Heart right ventricle (tissue), 16 donors: ENCODE results near the gene WBP11. TPM values are rescaled to one million over a fixed set of nuclear protein-coding genes. Genes with fewer than 3 reads are reported as not detected.

Source experiments
- ATAC-seq, 8 donors: fragments of 200-7000 bp; cut with Tn5 transposase; one replicate each; pipeline ENCODE4 v1.9.1; 2020; ENCODE audit warnings: mild to moderate bottlenecking in 8 of 8, moderate library complexity in 8 of 8, moderate number of reproducible peaks in 1 of 8
- DNase-seq, 2 donors: peaks; one replicate each; pipeline ENCODE4 v3.0.0-alpha.2; 2020
- H3K27ac ChIP-seq, 10 donors: fragments of 200-600 bp; sonication (generic) in 2 of 10; one replicate each; pipeline versions ENCODE4 v1.5.0 to v1.8.0; 2020 to 2022; ENCODE audit warnings: mild to moderate bottlenecking in 3 of 10
- H3K27me3 ChIP-seq, 7 donors: fragments of 200-600 bp; one replicate each; pipeline ENCODE4 v1.8.0; 2021 to 2022; ENCODE audit warnings: mild to moderate bottlenecking in 2 of 7
- H3K36me3 ChIP-seq, 9 donors: fragments of 200-600 bp; sonication (generic) in 1 of 9; one replicate each; pipeline versions ENCODE4 v1.5.0 to v1.8.0; 2020 to 2022; ENCODE audit warnings: mild to moderate bottlenecking in 2 of 9
- H3K4me1 ChIP-seq, 9 donors: fragments of 200-600 bp; sonication (generic) in 1 of 9; one replicate each; pipeline versions ENCODE4 v1.5.0 to v1.8.0; 2020 to 2022; ENCODE audit warnings: mild to moderate bottlenecking in 4 of 9
- H3K4me3 ChIP-seq, 10 donors: fragments of 200-600 bp; sonication (generic) in 2 of 10; one replicate each; pipeline versions ENCODE4 v1.5.0 to v1.8.0; 2020 to 2022; ENCODE audit warnings: mild to moderate bottlenecking in 7 of 10, moderate library complexity in 2 of 10
- H3K9me3 ChIP-seq, 11 donors: fragments of 200-600 bp in 10 of 11; sonication (generic) in 2 of 11; one replicate each; pipeline versions ENCODE4 v1.5.0 to v1.8.0; 2013 to 2022; ENCODE audit warnings: mild to moderate bottlenecking in 2 of 11, control low read depth in 1 of 11, moderate library complexity in 1 of 11
- WGBS, 2 donors: extraction: QIAGEN DNeasy Blood & Tissue Kit; methylation state at CpG; one replicate each; pipeline ENCODE4 v1.1.7; 2013; ENCODE audit warnings: inconsistent platforms in 1 of 2; 5-methylcytosine and 5-hydroxymethylcytosine counted together
- intact Hi-C, 10 donors: fragments of 100-400 bp; cut with DNase I; formaldehyde crosslinking; loops; one replicate each; pipeline versions ENCODE4 v1.11.1 to v1.14.2; 2022
- polyA plus RNA-seq, 2 donors: library from polyadenylated mRNA; stranded (reverse); fragments of 200-250 nt; gene quantifications; one replicate each; pipeline ENCODE4 v1.2.3, GENCODE V29; 2013
- total RNA-seq, 10 donors: library from RNA; stranded (reverse); fragmentation: NEBNext Ultra II Directional in 3 of 10; extraction: Animal tissue kit (Norgen Biotek cat#: 25700) in 3 of 10; gene quantifications; one replicate each; pipeline versions ENCODE4 v1.2.1 to v1.2.4, GENCODE V29; 2021 to 2023
- TF ChIP-seq, protein P1 (sequence below), 9 donors: fragments of 200-600 bp; sonication (generic) in 2 of 9; IDR thresholded peaks; one replicate each; pipeline versions ENCODE4 v1.5.0 to v1.8.0; 2021 to 2022; ENCODE audit warnings: antibody characterized with exemption in 9 of 9, mild to moderate bottlenecking in 5 of 9, moderate library complexity in 1 of 9
- donor health status: Arrhythmogenic right ventricular cardiomyopathy.
- donor health status: ischemic (EF 13 %, LVEDD 7.1; RV severe dilation, severe dysfunction).
- donor health status: healthy with polysubstance abuse.
- donor health status: DM: no; HTN: yes; CAD: no.
- donor health status: DM: no; HTN: no; CAD: no.
- donor health status: ischemic (EF 25% LVEDD 6.9; RV normal size, moderate dysfunction).
- donor health status: ischemic (EF 25% LVEDD 5.7; RV mildly dilated, moderate dysfunction).
- donor health status: healthy.
- donor health status: DM: yes; HTN: yes; CAD: no.
- donor health status: Ischemic cardiomyopathy.
- donor health status: ischemic (EF 35%, LVEDD 5.7; RV mildly dilated, moderate dysfunction).
- donor health status: nonischemic (EF 11% LVEDD 7.7; RV severe dilation, severe dysfunction).
- donor health status: DM: yes; HTN: yes; CAD: no.
- donor health status: PGD.
- donor health status: ischemic (EF 29% LVEDD 5.4; RV normal size, mild dysfunction).
- donor health status: nonischemic (EF 23%, LVEDD 6.1; RV moderate dilation, normal function).

The WBP11 gene
- total and polyA plus RNA-seq, 12 donors: 11.9 to 62.3 (median 54.3) TPM

DNA sequence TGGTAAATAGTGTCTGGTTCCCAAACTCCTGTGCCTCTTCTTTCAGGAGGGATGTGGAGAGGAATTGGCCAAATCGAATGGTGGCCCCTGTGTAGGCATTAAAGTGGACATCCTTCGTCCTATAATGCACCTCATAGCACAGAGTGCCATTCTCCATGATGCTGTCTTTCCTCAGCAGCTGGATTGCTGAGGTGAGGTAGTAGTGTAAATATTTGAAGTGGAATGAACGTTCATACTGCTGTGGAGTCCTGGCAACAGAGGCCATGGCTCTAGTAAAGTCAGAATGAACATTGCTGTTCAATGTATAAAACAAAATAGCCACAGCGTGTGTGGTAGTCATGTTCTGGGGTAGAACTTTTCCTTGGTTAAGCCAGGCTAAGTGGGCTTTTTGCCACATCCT, 37.3 kb upstream of the WBP11 start:
- 88 to 92% methylated on average over 4 of the region's 4 CpGs for WGBS, 2 donors
- Histone ChIP-seq H3K27ac (peak overlapping the region in 4 of 10 donors; percentile 67 to 81 (median 76)), H3K27me3 (no peaks in the 10 kb centered on the region), H3K4me1 (peaks cover 7 to 49% (median 39%) of the 10 kb centered on the region in 9 donors), H3K9me3 (no peaks in the 10 kb centered on the region), H3K36me3 (no peaks in the 10 kb centered on the region), H3K4me3 (no peak overlapping the region)
- no peak for ATAC-seq
- TF ChIP-seq, protein P1, sequence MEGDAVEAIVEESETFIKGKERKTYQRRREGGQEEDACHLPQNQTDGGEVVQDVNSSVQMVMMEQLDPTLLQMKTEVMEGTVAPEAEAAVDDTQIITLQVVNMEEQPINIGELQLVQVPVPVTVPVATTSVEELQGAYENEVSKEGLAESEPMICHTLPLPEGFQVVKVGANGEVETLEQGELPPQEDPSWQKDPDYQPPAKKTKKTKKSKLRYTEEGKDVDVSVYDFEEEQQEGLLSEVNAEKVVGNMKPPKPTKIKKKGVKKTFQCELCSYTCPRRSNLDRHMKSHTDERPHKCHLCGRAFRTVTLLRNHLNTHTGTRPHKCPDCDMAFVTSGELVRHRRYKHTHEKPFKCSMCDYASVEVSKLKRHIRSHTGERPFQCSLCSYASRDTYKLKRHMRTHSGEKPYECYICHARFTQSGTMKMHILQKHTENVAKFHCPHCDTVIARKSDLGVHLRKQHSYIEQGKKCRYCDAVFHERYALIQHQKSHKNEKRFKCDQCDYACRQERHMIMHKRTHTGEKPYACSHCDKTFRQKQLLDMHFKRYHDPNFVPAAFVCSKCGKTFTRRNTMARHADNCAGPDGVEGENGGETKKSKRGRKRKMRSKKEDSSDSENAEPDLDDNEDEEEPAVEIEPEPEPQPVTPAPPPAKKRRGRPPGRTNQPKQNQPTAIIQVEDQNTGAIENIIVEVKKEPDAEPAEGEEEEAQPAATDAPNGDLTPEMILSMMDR (IDR thresholded peaks at IDR 0.05): no peak
- intact Hi-C loops: loop anchor here in 5 of 10 donors (5.0 to 10.0 kb wide), 7 partner anchors 38 to 434 kb away; partner anchors contain the start of genes C12orf60 (in 2 of the 5), RERG (in 2 of the 5), WBP11 (in 2 of the 5) and MGP (in 1 of the 5)
- no peak for DNase-seq

DNA sequence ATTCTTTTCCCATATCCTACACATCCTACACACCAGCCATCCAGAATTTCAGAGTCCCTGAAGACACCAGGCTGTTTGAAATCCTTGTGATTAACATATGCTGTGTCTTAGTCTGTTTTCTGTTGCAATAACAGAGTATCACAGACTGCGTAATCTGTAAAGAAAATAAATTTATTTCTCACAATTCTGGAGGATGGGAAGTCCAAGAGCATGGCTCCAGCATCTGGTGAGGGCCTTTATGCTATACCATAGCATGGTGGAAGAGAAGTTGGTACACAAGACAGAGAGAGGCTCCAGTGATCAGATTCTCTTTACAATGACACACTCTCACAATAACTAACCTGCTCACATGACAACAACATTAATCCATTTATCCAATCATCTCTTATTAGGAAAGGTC, 36.0 kb upstream of the WBP11 start:
- TF ChIP-seq, protein P1 (IDR thresholded peaks at IDR 0.05): no peak
- Histone ChIP-seq H3K4me3 (no peak overlapping the region), H3K27ac (no peak overlapping the region), H3K36me3 (no peaks in the 10 kb centered on the region), H3K27me3 (no peaks in the 10 kb centered on the region), H3K9me3 (no peaks in the 10 kb centered on the region), H3K4me1 (peaks cover 7 to 59% (median 50%) of the 10 kb centered on the region in 9 donors)
- ATAC-seq (no peak), DNase-seq (no peak)
- WGBS, 2 donors: 100% methylated on average over 1 of the region's 1 CpG
- intact Hi-C loops: no loop called here

- H3K27ac ChIP-seq: peak overlapping the region in 1 of 10 donors; percentile 23
- H3K36me3 ChIP-seq: no peaks in the 10 kb centered on the region
- DNase-seq: no peak
- no peaks in the 10 kb centered on the region for H3K9me3 ChIP-seq
- peaks cover 0 to 46% (median 34%) of the 10 kb centered on the region in 9 donors for H3K4me1 ChIP-seq
- 73 to 75% methylated on average over 7 of the region's 7 CpGs for WGBS, 2 donors
- no peak overlapping the region for H3K4me3 ChIP-seq
- H3K27me3 ChIP-seq: no peaks in the 10 kb centered on the region
- intact Hi-C loops: no loop called here
- peak in 4 of 8 donors; percentile 37 to 92 (median 64) for ATAC-seq
- TF ChIP-seq, protein P1 (IDR thresholded peaks at IDR 0.05): no peak
These were observed 33.3 kb upstream of the WBP11 start for GRCh38 chr12:14836336-14837210.

GRCh38 chr12:14834509-14834908, 31.2 kb upstream of the WBP11 start:
- ATAC-seq: no peak
- no peak for DNase-seq
- Histone ChIP-seq H3K9me3 (no peaks in the 10 kb centered on the region), H3K36me3 (no peaks in the 10 kb centered on the region), H3K4me1 (peaks cover 0 to 38% (median 22%) of the 10 kb centered on the region in 9 donors), H3K27me3 (no peaks in the 10 kb centered on the region), H3K27ac (peak overlapping the region in 7 of 10 donors; percentile 2 to 59 (median 16)), H3K4me3 (no peak overlapping the region)
- intact Hi-C loops: no loop called here
- TF ChIP-seq, protein P1 (IDR thresholded peaks at IDR 0.05): no peak
